GM12878 (cell line): ENCODE results near the gene MPHOSPH9.

Source experiments
- CHD1 ChIP-seq: IDR thresholded peaks from 2 replicates; pipeline ENCODE4 v1.6.1; 2012; ENCODE audit warnings: low read depth, low read length, improper control_type of control experiment
- MTA3 ChIP-seq: IDR thresholded peaks from 2 replicates; pipeline ENCODE4 v1.6.1; 2012; ENCODE audit warnings: low read length, inconsistent platforms, borderline replicate concordance
- RAD21 ChIP-seq: IDR thresholded peaks from 2 replicates; pipeline ENCODE4 v1.6.1; 2011; ENCODE audit warnings: mild to moderate bottlenecking, low read depth, low read length, moderate library complexity; ENCODE audit not compliant: insufficient read depth
- TAF1 ChIP-seq: IDR thresholded peaks from 2 replicates; pipeline ENCODE4 v1.6.1; 2011; ENCODE audit warnings: mild to moderate bottlenecking, low read depth, low read length, borderline replicate concordance
- ZZZ3 ChIP-seq: IDR thresholded peaks from 2 replicates; pipeline ENCODE4 v1.6.1; 2011; ENCODE audit warnings: low read depth; ENCODE audit not compliant: control insufficient read depth, insufficient read length
- TF ChIP-seq, protein P1 (sequence below): fragments of 450-650 bp; formaldehyde crosslinking; IDR thresholded peaks from 2 replicates; pipeline ENCODE4 v1.4.0; 2020; ENCODE audit warnings: mild to moderate bottlenecking, moderate library complexity

DNA sequence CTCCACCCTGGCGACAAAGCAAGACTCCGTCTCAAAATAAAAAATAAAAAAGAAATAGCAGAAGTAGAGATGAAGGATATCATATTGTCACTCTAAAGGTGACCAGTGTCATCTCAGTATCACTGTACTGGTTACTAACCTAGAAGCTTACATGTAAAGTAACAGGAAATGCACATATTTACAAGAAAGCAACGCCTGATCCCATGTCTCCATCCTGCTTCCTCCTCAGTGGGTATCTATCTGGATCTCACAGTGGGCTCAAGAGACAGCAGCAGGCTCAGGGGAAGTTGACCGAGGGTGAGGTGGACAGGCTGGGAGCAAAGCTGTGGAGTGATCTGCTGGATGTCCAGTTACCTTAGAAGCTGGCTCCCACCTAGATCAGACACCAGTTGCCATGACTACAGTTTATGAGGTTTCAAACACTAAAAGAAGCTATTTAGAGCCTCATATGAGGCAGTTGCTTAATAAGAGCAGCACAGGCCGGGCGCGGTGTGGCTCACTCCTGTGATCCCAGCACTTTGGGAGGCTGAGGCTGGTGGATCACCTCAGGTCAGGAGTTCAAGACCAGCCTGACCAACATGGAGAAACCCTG is 10.8 kb upstream of the MPHOSPH9 start:
- TF ChIP-seq TAF1 (no peak), RAD21 (no peak), CHD1 (no peak), ZZZ3 (no peak), MTA3 (no peak)
- TF ChIP-seq, protein P1, sequence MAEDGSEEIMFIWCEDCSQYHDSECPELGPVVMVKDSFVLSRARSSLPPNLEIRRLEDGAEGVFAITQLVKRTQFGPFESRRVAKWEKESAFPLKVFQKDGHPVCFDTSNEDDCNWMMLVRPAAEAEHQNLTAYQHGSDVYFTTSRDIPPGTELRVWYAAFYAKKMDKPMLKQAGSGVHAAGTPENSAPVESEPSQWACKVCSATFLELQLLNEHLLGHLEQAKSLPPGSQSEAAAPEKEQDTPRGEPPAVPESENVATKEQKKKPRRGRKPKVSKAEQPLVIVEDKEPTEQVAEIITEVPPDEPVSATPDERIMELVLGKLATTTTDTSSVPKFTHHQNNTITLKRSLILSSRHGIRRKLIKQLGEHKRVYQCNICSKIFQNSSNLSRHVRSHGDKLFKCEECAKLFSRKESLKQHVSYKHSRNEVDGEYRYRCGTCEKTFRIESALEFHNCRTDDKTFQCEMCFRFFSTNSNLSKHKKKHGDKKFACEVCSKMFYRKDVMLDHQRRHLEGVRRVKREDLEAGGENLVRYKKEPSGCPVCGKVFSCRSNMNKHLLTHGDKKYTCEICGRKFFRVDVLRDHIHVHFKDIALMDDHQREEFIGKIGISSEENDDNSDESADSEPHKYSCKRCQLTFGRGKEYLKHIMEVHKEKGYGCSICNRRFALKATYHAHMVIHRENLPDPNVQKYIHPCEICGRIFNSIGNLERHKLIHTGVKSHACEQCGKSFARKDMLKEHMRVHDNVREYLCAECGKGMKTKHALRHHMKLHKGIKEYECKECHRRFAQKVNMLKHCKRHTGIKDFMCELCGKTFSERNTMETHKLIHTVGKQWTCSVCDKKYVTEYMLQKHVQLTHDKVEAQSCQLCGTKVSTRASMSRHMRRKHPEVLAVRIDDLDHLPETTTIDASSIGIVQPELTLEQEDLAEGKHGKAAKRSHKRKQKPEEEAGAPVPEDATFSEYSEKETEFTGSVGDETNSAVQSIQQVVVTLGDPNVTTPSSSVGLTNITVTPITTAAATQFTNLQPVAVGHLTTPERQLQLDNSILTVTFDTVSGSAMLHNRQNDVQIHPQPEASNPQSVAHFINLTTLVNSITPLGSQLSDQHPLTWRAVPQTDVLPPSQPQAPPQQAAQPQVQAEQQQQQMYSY (CRISPR knock-in tag): no peak
